H1 (cell line): ENCODE results near the gene RHOG. TPM values are rescaled to one million over a fixed set of nuclear protein-coding genes. Genes with fewer than 3 reads are reported as not detected.

Source experiments
- CTCF ChIA-PET: fragments of 300-600 bp; sonication (Branson Sonifier 250); formaldehyde crosslinking; loops from one replicate; lab custom pipeline; 2021; ENCODE audit not compliant: partially characterized antibody; lab: Charles Lee
- POLR2A ChIA-PET: fragments of 300-600 bp; sonication (Branson Sonifier 250); formaldehyde crosslinking; loops from one replicate; lab custom pipeline; 2021; ENCODE audit warnings: inconsistent platforms; ENCODE audit not compliant: partially characterized antibody; lab: Charles Lee
- DNase-seq, 2 experiments: peaks; one replicate each; pipeline versions ENCODE4 v3.0.0 to v3.0.0-alpha.2; 2010 to 2022; ENCODE audit warnings: low spot score in 2 of 2, low read depth in 1 of 2, mixed read lengths in 1 of 2
- FAIRE-seq: peaks from 2 replicates; lab custom pipeline; 2011; peaks lifted over from hg19 to GRCh38; lab: Jason Lieb, UNC
- H2AFZ ChIP-seq: 2 replicates; pipeline ENCODE4 v1.8.1; 2012; ENCODE audit warnings: low read length, inconsistent platforms
- H2AK5ac ChIP-seq: 2 replicates; pipeline ENCODE4 v1.6.1; 2013; ENCODE audit warnings: low read depth, low read length
- H2BK120ac ChIP-seq: replicated peaks from 2 replicates; pipeline ENCODE3; 2013; ENCODE audit warnings: low read depth, low read length, inconsistent platforms
- H2BK12ac ChIP-seq: 2 replicates; pipeline ENCODE4 v1.6.1; 2013; ENCODE audit warnings: low read depth, low read length
- H2BK15ac ChIP-seq: 2 replicates; pipeline ENCODE4 v1.6.1; 2013; ENCODE audit warnings: low read length
- H2BK20ac ChIP-seq: 2 replicates; pipeline ENCODE4 v1.6.1; 2013; ENCODE audit warnings: low read length
- H2BK5ac ChIP-seq: 2 replicates; pipeline ENCODE4 v1.6.1; 2013; ENCODE audit warnings: low read depth, low read length
- H3K14ac ChIP-seq: 2 replicates; pipeline ENCODE4 v1.6.1; 2013; ENCODE audit warnings: inconsistent platforms; ENCODE audit not compliant: insufficient read length
- H3K18ac ChIP-seq: 2 replicates; pipeline ENCODE4 v1.6.1; 2013; ENCODE audit warnings: low read length; ENCODE audit errors: extremely low read depth
- H3K23ac ChIP-seq: 2 replicates; pipeline ENCODE4 v1.6.1; 2013; ENCODE audit warnings: inconsistent platforms; ENCODE audit not compliant: insufficient read length
- H3K23me2 ChIP-seq: 2 replicates; pipeline ENCODE4 v1.6.1; 2013; ENCODE audit warnings: low read depth, low read length
- H3K27ac ChIP-seq: 2 replicates; pipeline ENCODE4 v1.6.1; 2011; ENCODE audit warnings: low read depth, low read length, inconsistent platforms
- H3K27me3 ChIP-seq, 4 experiments: replicated peaks in 1 of 4; 1 replicate in 1 of 4; 2 replicates in 3 of 4; pipeline versions ENCODE4 v1.6.1 to v1.8.1; 2011 to 2013; ENCODE audit warnings: low read length in 3 of 4, mild to moderate bottlenecking in 3 of 4, inconsistent platforms in 2 of 4, mixed read lengths in 2 of 4, moderate library complexity in 1 of 4; ENCODE audit not compliant: control insufficient read depth in 3 of 4, insufficient read depth in 3 of 4; ENCODE audit errors: extremely low read depth in 1 of 4
- H3K36me3 ChIP-seq, 4 experiments: 2 replicates each; pipeline versions ENCODE4 v1.6.1 to v1.8.1; 2011 to 2013; ENCODE audit warnings: mild to moderate bottlenecking in 4 of 4, low read length in 3 of 4, moderate library complexity in 2 of 4, control low read depth in 1 of 4, inconsistent platforms in 1 of 4; ENCODE audit not compliant: insufficient read depth in 4 of 4, control insufficient read depth in 2 of 4
- H3K4ac ChIP-seq: replicated peaks from 2 replicates; pipeline ENCODE3; 2013; ENCODE audit warnings: low read length, low read depth, mixed read lengths, inconsistent platforms; ENCODE audit not compliant: insufficient read length
- H3K4me1 ChIP-seq, 4 experiments: replicated peaks in 1 of 4; 1 replicate in 1 of 4; 2 replicates in 3 of 4; pipeline versions ENCODE4 v1.6.1 to v1.8.1; 2011 to 2013; ENCODE audit warnings: low read length in 3 of 4, inconsistent platforms in 2 of 4, mixed read lengths in 1 of 4; ENCODE audit not compliant: insufficient read depth in 4 of 4, control insufficient read depth in 3 of 4
- H3K4me2 ChIP-seq, 2 experiments: 2 replicates each; pipeline versions ENCODE4 v1.6.1 to v1.8.1; 2011 to 2013; ENCODE audit warnings: low read depth in 2 of 2, low read length in 2 of 2, control low read depth in 1 of 2, inconsistent platforms in 1 of 2, mild to moderate bottlenecking in 1 of 2; ENCODE audit not compliant: insufficient read depth in 1 of 2
- H3K4me3 ChIP-seq, 4 experiments: fragments of 200-600, 300-600 bp in 1 of 4; sonication (generic), shearing (Covaris generic), sonication (Bioruptor Twin) in 1 of 4; 2 replicates each; pipeline versions ENCODE4 v1.5.1 to v1.8.1; 2011 to 2016; ENCODE audit warnings: low read length in 4 of 4, low read depth in 3 of 4, control low read depth in 2 of 4, inconsistent platforms in 2 of 4, mild to moderate bottlenecking in 2 of 4, mixed read lengths in 1 of 4, moderate library complexity in 1 of 4; ENCODE audit not compliant: insufficient read depth in 2 of 4; ENCODE audit errors: extremely low read depth in 1 of 4
- H3K56ac ChIP-seq: replicated peaks from 2 replicates; pipeline ENCODE3; 2013; ENCODE audit warnings: low read depth, mild to moderate bottlenecking, mixed read lengths, low read length, inconsistent platforms; ENCODE audit not compliant: insufficient read length
- H3K79me1 ChIP-seq: 2 replicates; pipeline ENCODE4 v1.6.1; 2013; ENCODE audit warnings: low read depth, low read length, control low read depth
- H3K79me2 ChIP-seq, 2 experiments: 2 replicates each; pipeline versions ENCODE4 v1.6.1 to v1.8.1; 2012 to 2013; ENCODE audit warnings: low read length in 2 of 2, mild to moderate bottlenecking in 2 of 2, inconsistent platforms in 1 of 2; ENCODE audit not compliant: insufficient read depth in 2 of 2, control insufficient read depth in 1 of 2
- H3K9ac ChIP-seq, 4 experiments: replicated peaks in 1 of 4; 1 replicate in 1 of 4; 2 replicates in 3 of 4; pipeline versions ENCODE4 v1.6.1 to v1.8.1; 2011 to 2013; ENCODE audit warnings: low read depth in 3 of 4, low read length in 3 of 4, control low read depth in 2 of 4, mild to moderate bottlenecking in 2 of 4, moderate library complexity in 2 of 4, inconsistent platforms in 1 of 4; ENCODE audit errors: extremely low read depth in 1 of 4
- H3K9me3 ChIP-seq, 2 experiments: 2 replicates each; pipeline versions ENCODE4 v1.6.1 to v1.8.1; 2012 to 2013; ENCODE audit warnings: mild to moderate bottlenecking in 2 of 2, moderate library complexity in 2 of 2, control low read depth in 1 of 2, inconsistent platforms in 1 of 2, low read depth in 1 of 2, low read length in 1 of 2, mixed read lengths in 1 of 2; ENCODE audit not compliant: insufficient read depth in 2 of 2
- H4K20me1 ChIP-seq, 2 experiments: replicated peaks in 1 of 2; 2 replicates each; pipeline versions ENCODE3 to v1.8.1; 2011 to 2013; ENCODE audit warnings: inconsistent platforms in 2 of 2, low read length in 2 of 2, mild to moderate bottlenecking in 1 of 2; ENCODE audit not compliant: insufficient read depth in 2 of 2, control insufficient read depth in 1 of 2
- H4K5ac ChIP-seq: 2 replicates; pipeline ENCODE4 v1.6.1; 2013; ENCODE audit warnings: low read length, low read depth, mixed read lengths, inconsistent platforms; ENCODE audit not compliant: insufficient read length
- H4K8ac ChIP-seq: 2 replicates; pipeline ENCODE4 v1.8.0; 2013; ENCODE audit warnings: mild to moderate bottlenecking, moderate library complexity, low read length, inconsistent platforms; ENCODE audit not compliant: insufficient read depth; ENCODE audit errors: extremely low read depth
- H4K91ac ChIP-seq: replicated peaks from 2 replicates; pipeline ENCODE3; 2013; ENCODE audit warnings: low read length, mixed read lengths, inconsistent platforms; ENCODE audit not compliant: insufficient read length
- BCL11A ChIP-seq, 2 experiments: IDR thresholded peaks; one replicate each; pipeline ENCODE4 v1.6.1; 2011; ENCODE audit warnings: low read depth in 2 of 2, low read length in 2 of 2, mild to moderate bottlenecking in 2 of 2
- CHD1 ChIP-seq: IDR thresholded peaks from 2 replicates; pipeline ENCODE4 v1.6.1; 2012; ENCODE audit warnings: low read depth, low read length, improper control_type of control experiment
- EZH2 ChIP-seq: fragments of 200-600 bp; sonication (generic); IDR thresholded peaks from 2 replicates; pipeline ENCODE4 v1.7.1; 2012; ENCODE audit warnings: low read depth, mild to moderate bottlenecking, moderate library complexity, low read length, inconsistent platforms; ENCODE audit not compliant: severe bottlenecking
- FOSL1 ChIP-seq: IDR thresholded peaks from 2 replicates; pipeline ENCODE4 v1.6.1; 2011; ENCODE audit warnings: mild to moderate bottlenecking, low read depth, low read length, moderate library complexity; ENCODE audit not compliant: insufficient read depth
- GABPA ChIP-seq: IDR thresholded peaks from 2 replicates; pipeline ENCODE4 v1.6.1; 2011; ENCODE audit warnings: mild to moderate bottlenecking, low read length, moderate library complexity, borderline replicate concordance; ENCODE audit not compliant: insufficient read depth
- HDAC2 ChIP-seq, 2 experiments: fragments of 300-600 bp in 1 of 2; sonication (generic) in 1 of 2; IDR thresholded peaks; 2 replicates each; pipeline ENCODE4 v1.6.1; 2011 to 2012; ENCODE audit warnings: low read depth in 2 of 2, low read length in 2 of 2, mild to moderate bottlenecking in 2 of 2, moderate library complexity in 2 of 2, borderline replicate concordance in 1 of 2, inconsistent platforms in 1 of 2
- PHF8 ChIP-seq: fragments of 200-600 bp; sonication (generic); conservative IDR thresholded peaks from 2 replicates; pipeline ENCODE4 v1.7.1; 2012; ENCODE audit warnings: low read depth, mild to moderate bottlenecking, inconsistent platforms, low read length, moderate library complexity
- RFX5 ChIP-seq: IDR thresholded peaks from 2 replicates; pipeline ENCODE4 v1.6.1; 2011; ENCODE audit warnings: low read depth, low read length, improper control_type of control experiment, borderline replicate concordance
- TAF1 ChIP-seq: IDR thresholded peaks from 2 replicates; pipeline ENCODE4 v1.6.1; 2011; ENCODE audit warnings: mild to moderate bottlenecking, low read depth, low read length
- TBP ChIP-seq: IDR thresholded peaks from 2 replicates; pipeline ENCODE4 v1.6.1; 2011; ENCODE audit warnings: low read depth, low read length, improper control_type of control experiment
- YY1 ChIP-seq: IDR thresholded peaks from 2 replicates; pipeline ENCODE4 v1.6.1; 2011; ENCODE audit warnings: low read depth, mild to moderate bottlenecking, low read length
- WGBS, 2 experiments: shearing (Covaris generic) in 1 of 2; methylation state at CpG; one replicate each; pipeline versions ENCODE4 v1.1.6 to v1.1.7; 2013 to 2015; ENCODE audit warnings: low lambda C conversion rate in 2 of 2, mixed read lengths in 2 of 2, inconsistent platforms in 1 of 2, low coverage in 1 of 2, missing lambda C conversion rate in 1 of 2; ENCODE audit not compliant: insufficient replicate concordance in 2 of 2, insufficient coverage in 1 of 2, insufficient read length in 1 of 2; ENCODE audit errors: extremely low coverage in 1 of 2, missing lambda C conversion rate in 1 of 2; 5-methylcytosine and 5-hydroxymethylcytosine counted together
- polyA plus RNA-seq, 7 experiments: library from polyadenylated mRNA; depleted of rRNA in 3 of 7; stranded (reverse) in 5 of 7; unstranded in 2 of 7; fragments of >200 nt in 5 of 7; fragments of 200-250 nt in 2 of 7; gene quantifications; 1 replicate in 5 of 7; 2 replicates in 1 of 7; 4 replicates in 1 of 7; pipeline versions ENCODE4 v1.2.1 to v1.2.3, GENCODE V29; 2011 to 2013; ENCODE audit warnings: missing spikeins in 2 of 7, mixed read lengths in 2 of 7
- total RNA-seq: library from RNA; stranded (reverse); fragmentation: NEBNext Ultra II Directional; extraction: Animal tissue kit (Norgen Biotek cat#: 25700); gene quantifications from 2 replicates; pipeline ENCODE4 v1.2.1, GENCODE V29; 2021
- TF ChIP-seq, protein P1 (sequence below): IDR thresholded peaks from 2 replicates; pipeline ENCODE4 v1.6.1; 2012; ENCODE audit warnings: low read length, inconsistent platforms

RHOG gene
- total and polyA plus RNA-seq, 2 of the 8 experiments (the other 6 are each of a cell fraction or from before 2014, with no cell fraction given): 28.3 to 69.6 TPM

DNA sequence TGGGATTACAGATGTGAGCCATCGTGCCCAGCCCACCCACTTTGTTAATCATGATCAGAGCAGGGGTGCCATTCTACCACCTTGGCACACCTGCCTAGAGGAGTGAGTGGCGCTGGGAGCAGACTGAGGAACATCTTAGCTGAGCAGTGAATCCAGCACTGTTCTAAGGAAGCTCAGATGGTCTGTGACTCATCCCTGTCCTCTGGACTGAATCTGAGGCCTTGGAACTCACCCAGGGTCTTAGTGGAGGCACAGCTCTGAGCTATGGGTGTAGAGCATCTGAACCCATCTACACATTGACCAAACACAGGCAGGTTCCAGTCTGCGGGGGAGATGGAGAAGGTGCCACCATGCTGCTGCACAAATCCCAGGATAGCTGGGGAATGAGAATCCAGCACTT, 17.5 kb downstream of the RHOG start:
- Histone ChIP-seq H2BK20ac (no peak overlapping the region), H3K9ac (no peak overlapping the region), H3K9me3 (no peaks in the 10 kb centered on the region), H3K23ac (no peak overlapping the region), H4K8ac (no peak overlapping the region), H2AK5ac (no peak overlapping the region), H3K27me3 (no peaks in the 10 kb centered on the region), H3K18ac (no peak overlapping the region), H3K79me1 (no peaks in the 10 kb centered on the region), H4K20me1 (peaks cover 0 to 3% of the 10 kb centered on the region in 2 experiments), H4K5ac (no peak overlapping the region), H3K36me3 (peaks cover 4 to 14% (median 9%) of the 10 kb centered on the region in 4 experiments; a peak in 5 of 8 replicates), H3K4ac (no peak overlapping the region), H3K4me3 (no peak overlapping the region), H3K4me1 (peaks cover 22 to 32% (median 24%) of the 10 kb centered on the region in 4 experiments), H2AFZ (no peak overlapping the region), H3K23me2 (peaks cover 2% of the 10 kb centered on the region; the same call in 1 of the 2 replicates), H3K4me2 (no peak overlapping the region), H3K14ac (no peak overlapping the region), H2BK12ac (no peak overlapping the region), H2BK120ac (no peak overlapping the region), H2BK5ac (no peak overlapping the region), H4K91ac (no peak overlapping the region), H3K79me2 (no peaks in the 10 kb centered on the region), H3K27ac (no peak overlapping the region), H3K56ac (no peak overlapping the region), H2BK15ac (no peak overlapping the region)
- WGBS, 2 experiments: 98% methylated on average over 3 of the region's 3 CpGs; no CpG with 5 or more reads in 1 of the 2 experiments
- FAIRE-seq (no peak), DNase-seq (no peak)
- ChIA-PET CTCF (interaction anchor here (0.9 to 2.2 kb wide), 9 partner anchors 8 to 250 kb away, joined by 3 to 11 read pairs (median 4); partner anchors contain the start of gene RHOG), POLR2A (interaction anchor here (0.7 to 1.3 kb wide), 3 partner anchors 10 to 17 kb away, joined by 3 to 8 read pairs (median 3); partner anchors contain the start of gene PGAP2)
- TF ChIP-seq, protein P1, sequence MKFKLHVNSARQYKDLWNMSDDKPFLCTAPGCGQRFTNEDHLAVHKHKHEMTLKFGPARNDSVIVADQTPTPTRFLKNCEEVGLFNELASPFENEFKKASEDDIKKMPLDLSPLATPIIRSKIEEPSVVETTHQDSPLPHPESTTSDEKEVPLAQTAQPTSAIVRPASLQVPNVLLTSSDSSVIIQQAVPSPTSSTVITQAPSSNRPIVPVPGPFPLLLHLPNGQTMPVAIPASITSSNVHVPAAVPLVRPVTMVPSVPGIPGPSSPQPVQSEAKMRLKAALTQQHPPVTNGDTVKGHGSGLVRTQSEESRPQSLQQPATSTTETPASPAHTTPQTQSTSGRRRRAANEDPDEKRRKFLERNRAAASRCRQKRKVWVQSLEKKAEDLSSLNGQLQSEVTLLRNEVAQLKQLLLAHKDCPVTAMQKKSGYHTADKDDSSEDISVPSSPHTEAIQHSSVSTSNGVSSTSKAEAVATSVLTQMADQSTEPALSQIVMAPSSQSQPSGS: no peak
- TF ChIP-seq FOSL1: no peak
- no peak for TF ChIP-seq EZH2
- no peak for TF ChIP-seq BCL11A (IDR thresholded peaks at IDR 0.05; ENCODE audit: low read depth in 2 of 2, low read length in 2 of 2)
- no peak for TF ChIP-seq CHD1
- no peak for TF ChIP-seq TBP
- no peak for TF ChIP-seq GABPA
- no peak for TF ChIP-seq TAF1
- TF ChIP-seq YY1: no peak
- TF ChIP-seq RFX5: no peak
- no peak for TF ChIP-seq HDAC2 (IDR thresholded peaks at IDR 0.05; ENCODE audit: borderline replicate concordance in 1 of 2, low read depth in 2 of 2, low read length in 2 of 2)
- TF ChIP-seq PHF8: no peak
